ENCODE results near the gene QPCTL.

GRCh38 chr19:45753548-45753947 is 61.1 kb downstream of the QPCTL start:
- TF ChIP-seq CTCF (IDR thresholded peaks at IDR 0.05) (no peak), POLR2A (IDR thresholded peaks at IDR 0.05) (no peak)

All from thyroid gland (tissue), 4 donors.